ENCODE results near the gene METTL2A.
"Not testable (repeated sequence)": the region's sequence is repeated elsewhere in the genome, so short reads cannot be mapped to it uniquely, and the experiment has no call there.

GRCh38 chr17:62452195-62452594, 28.5 kb downstream of the METTL2A start:
- TF ChIP-seq EGR1 (IDR thresholded peaks at IDR 0.05; ENCODE audit: low read depth in 2 of 2); CTCF (IDR thresholded peaks at IDR 0.05; ENCODE audit: low read depth, low read length, missing input control); SP1 (IDR thresholded peaks at IDR 0.05); GABPA (IDR thresholded peaks at IDR 0.05 in 1 of 2, conservative IDR thresholded peaks at IDR 0.05 in 1 of 2); TAF1 (conservative IDR thresholded peaks at IDR 0.05); JUND (IDR thresholded peaks at IDR 0.05); YY1 (IDR thresholded peaks at IDR 0.05); RAD21 (IDR thresholded peaks at IDR 0.05); FOXA1 (IDR thresholded peaks at IDR 0.05): not testable (repeated sequence)
- TF ChIP-seq, protein P1, sequence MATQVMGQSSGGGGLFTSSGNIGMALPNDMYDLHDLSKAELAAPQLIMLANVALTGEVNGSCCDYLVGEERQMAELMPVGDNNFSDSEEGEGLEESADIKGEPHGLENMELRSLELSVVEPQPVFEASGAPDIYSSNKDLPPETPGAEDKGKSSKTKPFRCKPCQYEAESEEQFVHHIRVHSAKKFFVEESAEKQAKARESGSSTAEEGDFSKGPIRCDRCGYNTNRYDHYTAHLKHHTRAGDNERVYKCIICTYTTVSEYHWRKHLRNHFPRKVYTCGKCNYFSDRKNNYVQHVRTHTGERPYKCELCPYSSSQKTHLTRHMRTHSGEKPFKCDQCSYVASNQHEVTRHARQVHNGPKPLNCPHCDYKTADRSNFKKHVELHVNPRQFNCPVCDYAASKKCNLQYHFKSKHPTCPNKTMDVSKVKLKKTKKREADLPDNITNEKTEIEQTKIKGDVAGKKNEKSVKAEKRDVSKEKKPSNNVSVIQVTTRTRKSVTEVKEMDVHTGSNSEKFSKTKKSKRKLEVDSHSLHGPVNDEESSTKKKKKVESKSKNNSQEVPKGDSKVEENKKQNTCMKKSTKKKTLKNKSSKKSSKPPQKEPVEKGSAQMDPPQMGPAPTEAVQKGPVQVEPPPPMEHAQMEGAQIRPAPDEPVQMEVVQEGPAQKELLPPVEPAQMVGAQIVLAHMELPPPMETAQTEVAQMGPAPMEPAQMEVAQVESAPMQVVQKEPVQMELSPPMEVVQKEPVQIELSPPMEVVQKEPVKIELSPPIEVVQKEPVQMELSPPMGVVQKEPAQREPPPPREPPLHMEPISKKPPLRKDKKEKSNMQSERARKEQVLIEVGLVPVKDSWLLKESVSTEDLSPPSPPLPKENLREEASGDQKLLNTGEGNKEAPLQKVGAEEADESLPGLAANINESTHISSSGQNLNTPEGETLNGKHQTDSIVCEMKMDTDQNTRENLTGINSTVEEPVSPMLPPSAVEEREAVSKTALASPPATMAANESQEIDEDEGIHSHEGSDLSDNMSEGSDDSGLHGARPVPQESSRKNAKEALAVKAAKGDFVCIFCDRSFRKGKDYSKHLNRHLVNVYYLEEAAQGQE (IDR thresholded peaks at IDR 0.05): not testable (repeated sequence)
- TF ChIP-seq, protein P2, sequence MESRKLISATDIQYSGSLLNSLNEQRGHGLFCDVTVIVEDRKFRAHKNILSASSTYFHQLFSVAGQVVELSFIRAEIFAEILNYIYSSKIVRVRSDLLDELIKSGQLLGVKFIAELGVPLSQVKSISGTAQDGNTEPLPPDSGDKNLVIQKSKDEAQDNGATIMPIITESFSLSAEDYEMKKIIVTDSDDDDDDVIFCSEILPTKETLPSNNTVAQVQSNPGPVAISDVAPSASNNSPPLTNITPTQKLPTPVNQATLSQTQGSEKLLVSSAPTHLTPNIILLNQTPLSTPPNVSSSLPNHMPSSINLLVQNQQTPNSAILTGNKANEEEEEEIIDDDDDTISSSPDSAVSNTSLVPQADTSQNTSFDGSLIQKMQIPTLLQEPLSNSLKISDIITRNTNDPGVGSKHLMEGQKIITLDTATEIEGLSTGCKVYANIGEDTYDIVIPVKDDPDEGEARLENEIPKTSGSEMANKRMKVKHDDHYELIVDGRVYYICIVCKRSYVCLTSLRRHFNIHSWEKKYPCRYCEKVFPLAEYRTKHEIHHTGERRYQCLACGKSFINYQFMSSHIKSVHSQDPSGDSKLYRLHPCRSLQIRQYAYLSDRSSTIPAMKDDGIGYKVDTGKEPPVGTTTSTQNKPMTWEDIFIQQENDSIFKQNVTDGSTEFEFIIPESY (IDR thresholded peaks at IDR 0.05): not testable (repeated sequence)
- TF ChIP-seq, protein P3, sequence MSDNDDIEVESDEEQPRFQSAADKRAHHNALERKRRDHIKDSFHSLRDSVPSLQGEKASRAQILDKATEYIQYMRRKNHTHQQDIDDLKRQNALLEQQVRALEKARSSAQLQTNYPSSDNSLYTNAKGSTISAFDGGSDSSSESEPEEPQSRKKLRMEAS (IDR thresholded peaks at IDR 0.05): not testable (repeated sequence)
- TF ChIP-seq, protein P4, sequence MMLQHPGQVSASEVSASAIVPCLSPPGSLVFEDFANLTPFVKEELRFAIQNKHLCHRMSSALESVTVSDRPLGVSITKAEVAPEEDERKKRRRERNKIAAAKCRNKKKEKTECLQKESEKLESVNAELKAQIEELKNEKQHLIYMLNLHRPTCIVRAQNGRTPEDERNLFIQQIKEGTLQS (IDR thresholded peaks at IDR 0.05): not testable (repeated sequence)
